Measurements from ENCODE around the gene RBM20. TPM values are rescaled to one million over a fixed set of nuclear protein-coding genes. Genes with fewer than 3 reads are reported as not detected.
"Not testable (repeated sequence)": the region's sequence is repeated elsewhere in the genome, so short reads cannot be mapped to it uniquely, and the experiment has no call there.

Gene RBM20
- total and polyA plus RNA-seq, 12 donors: 0.07 to 2.3 (median 0.28) TPM; not detected in 2

- intact Hi-C loops (cut with DNase I): no loop called here
- H3K27ac ChIP-seq: no peak overlapping the region
These were observed 121.6 kb downstream of the RBM20 start for GRCh38 chr10:110765513-110766319.

GRCh38 chr10:110767601-110768000 lies 123.5 kb downstream of the RBM20 start:
- H3K4me3 ChIP-seq; H3K9me3 ChIP-seq (replicated peaks in 1 of 3); H3K27me3 ChIP-seq; H3K4me1 ChIP-seq (replicated peaks in 1 of 2); DNase-seq; H3K27ac ChIP-seq; H3K36me3 ChIP-seq (replicated peaks in 1 of 2); intact Hi-C loops (cut with DNase I): not testable (repeated sequence)
- WGBS, 4 donors: 89 to 96% (median 93%) methylated on average over 6 to 22 of the region's 29 CpGs

More at GRCh38 chr10:110765513-110766319, 121.6 kb downstream of the RBM20 start:
- no peak for DNase-seq
- WGBS, 4 donors: 86 to 89% (median 88%) methylated on average over 8 of the region's 8 CpGs
- Histone ChIP-seq H3K4me3 (no peak overlapping the region), H3K9me3 (replicated peaks in 1 of 3) (no peaks in the 10 kb centered on the region), H3K36me3 (replicated peaks in 1 of 2) (no peaks in the 10 kb centered on the region), H3K27me3 (no peaks in the 10 kb centered on the region), H3K4me1 (replicated peaks in 1 of 2) (no peaks in the 10 kb centered on the region)
- TF ChIP-seq POLR2A (IDR thresholded peaks at IDR 0.05) (no peak), CTCF (IDR thresholded peaks at IDR 0.05) (no peak)

- no peak for TF ChIP-seq POLR2A (IDR thresholded peaks at IDR 0.05)
- no peak for TF ChIP-seq CTCF (IDR thresholded peaks at IDR 0.05)
- Histone ChIP-seq H3K9me3 (replicated peaks in 1 of 3) (no peaks in the 10 kb centered on the region), H3K4me1 (replicated peaks in 1 of 2) (no peaks in the 10 kb centered on the region), H3K27me3 (no peaks in the 10 kb centered on the region), H3K36me3 (replicated peaks in 1 of 2) (no peaks in the 10 kb centered on the region), H3K27ac (no peak overlapping the region), H3K4me3 (no peak overlapping the region)
- intact Hi-C loops (cut with DNase I): no loop called here
- WGBS, 4 donors: 83 to 86% (median 85%) methylated on average over 3 of the region's 3 CpGs
- DNase-seq: no peak
These were observed 126.1 kb downstream of the RBM20 start for GRCh38 chr10:110770243-110770642.

GRCh38 chr10:110771486-110771885 lies 127.3 kb downstream of the RBM20 start:
- TF ChIP-seq CTCF (IDR thresholded peaks at IDR 0.05): no peak
- no peak for TF ChIP-seq POLR2A (IDR thresholded peaks at IDR 0.05)
- 92 to 100% (median 96%) methylated on average over 1 of the region's 1 CpG for WGBS, 4 donors
- intact Hi-C loops (cut with DNase I): no loop called here
- Histone ChIP-seq H3K27me3 (no peaks in the 10 kb centered on the region), H3K36me3 (replicated peaks in 1 of 2) (no peaks in the 10 kb centered on the region), H3K4me1 (replicated peaks in 1 of 2) (no peaks in the 10 kb centered on the region), H3K9me3 (replicated peaks in 1 of 3) (no peaks in the 10 kb centered on the region), H3K4me3 (no peak overlapping the region), H3K27ac (no peak overlapping the region)
- no peak for DNase-seq

GRCh38 chr10:110771991-110772390 lies 127.9 kb downstream of the RBM20 start:
- no peaks in the 10 kb centered on the region for H3K27me3 ChIP-seq
- 86 to 96% (median 89%) methylated on average over 4 of the region's 4 CpGs for WGBS, 4 donors
- DNase-seq: no peak
- intact Hi-C loops (cut with DNase I): no loop called here
- H3K4me1 ChIP-seq (replicated peaks in 1 of 2): no peaks in the 10 kb centered on the region
- TF ChIP-seq POLR2A (IDR thresholded peaks at IDR 0.05): no peak
- no peak for TF ChIP-seq CTCF (IDR thresholded peaks at IDR 0.05)
- H3K4me3 ChIP-seq: no peak overlapping the region
- no peaks in the 10 kb centered on the region for H3K36me3 ChIP-seq (replicated peaks in 1 of 2)
- H3K27ac ChIP-seq: no peak overlapping the region
- no peaks in the 10 kb centered on the region for H3K9me3 ChIP-seq (replicated peaks in 1 of 3)

Measured in adrenal gland (tissue), 12 donors.